NCI-H1930 (cell line): Measurements from ENCODE around the gene NUP35.

Source experiments
- DNase-seq, 2 experiments: peaks; one replicate each; lab custom pipeline; 2025; lab: John Stamatoyannopoulos, UW

Gene NUP35

DNA sequence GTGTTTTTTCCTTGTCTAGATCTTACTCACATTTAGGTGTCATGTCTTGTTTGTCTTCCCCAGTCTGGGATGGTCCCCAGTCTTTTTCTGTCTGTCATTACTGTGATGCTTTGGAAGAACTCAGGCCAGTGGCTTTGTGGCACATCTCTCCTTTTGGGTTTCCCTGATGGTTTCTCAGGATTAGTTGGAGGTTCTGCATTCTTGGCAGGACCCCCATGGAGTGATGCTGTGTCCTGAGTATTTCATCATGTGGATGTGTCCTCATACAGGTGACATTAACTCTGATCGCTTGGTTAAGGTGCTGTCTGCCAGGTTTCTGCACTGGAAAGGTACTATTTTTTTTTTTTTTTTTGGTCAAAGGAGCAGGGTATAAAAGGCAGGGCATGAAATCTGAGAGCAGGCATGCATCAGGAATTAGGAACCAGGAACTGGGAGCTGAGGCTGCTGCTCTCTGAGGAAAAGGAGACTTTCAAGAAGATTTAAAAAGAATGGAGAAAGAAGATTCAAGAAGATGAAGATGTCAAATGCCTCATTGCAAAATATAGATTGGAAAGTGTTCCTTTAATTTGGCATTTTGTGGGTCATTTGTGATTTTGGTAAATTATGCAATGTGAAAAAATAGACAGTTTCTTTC, 85.3 kb downstream of the NUP35 start:
- no peak for DNase-seq
